OCI-LY3 (cell line): ENCODE data around the gene CNRIP1.
"Not testable (repeated sequence)": the region's sequence is repeated elsewhere in the genome, so short reads cannot be mapped to it uniquely, and the experiment has no call there.

Experiments used
- CTCF ChIP-seq: fragments of 200-600, 300-600 bp; sonication (generic); IDR thresholded peaks from 2 replicates; pipeline ENCODE4 v1.5.1; 2014; ENCODE audit warnings: antibody characterized with exemption, low read length, low read depth
- EZH2phosphoT487 ChIP-seq: fragments of 200-600 bp; shearing (Covaris generic); IDR thresholded peaks from 2 replicates; pipeline ENCODE4 v1.6.1; 2018; ENCODE audit warnings: antibody characterized with exemption, mixed run types, low read depth

GRCh38 chr2:68303902-68304272 is 15.9 kb downstream of the CNRIP1 start:
- not testable (repeated sequence) for TF ChIP-seq CTCF, EZH2phosphoT487
